A673 (cell line): ENCODE measurements around the gene RNF121. TPM values are rescaled to one million over a fixed set of nuclear protein-coding genes. Genes with fewer than 3 reads are reported as not detected.

ENCODE experiments used
- BruUV-seq: library from RNA; stranded (reverse); fragments of 400-500 nt; replicated peaks from 2 replicates; lab custom pipeline; 2021; lab: Mats Ljungman, UMichigan
- CTCF ChIA-PET: fragments of 300-600 bp; sonication (Branson Sonifier 250); formaldehyde crosslinking; loops from one replicate; lab custom pipeline; 2022; ENCODE audit warnings: antibody characterized with exemption; lab: Charles Lee
- POLR2A ChIA-PET: fragments of 300-600 bp; sonication (Branson Sonifier 250); formaldehyde crosslinking; loops from one replicate; lab custom pipeline; 2022; ENCODE audit warnings: antibody characterized with exemption; ENCODE audit not compliant: low non-redundant PET; lab: Charles Lee
- DNase-seq: peaks from one replicate; pipeline ENCODE4 v3.0.0-alpha.2; 2015; ENCODE audit warnings: low spot score
- H3K27ac ChIP-seq: fragments of 200-600 bp; sonication (generic); 2 replicates; pipeline ENCODE4 v1.5.1; 2016; ENCODE audit warnings: mixed run types, low read depth, mild to moderate bottlenecking, mixed read lengths, antibody characterized with exemption, low read length; ENCODE audit not compliant: poor library complexity, severe bottlenecking
- H3K27me3 ChIP-seq: fragments of 200-600 bp; sonication (generic); replicated peaks from 2 replicates; pipeline ENCODE4 v1.6.1; 2017; ENCODE audit warnings: mixed run types, low read depth, mild to moderate bottlenecking, mixed read lengths, antibody characterized with exemption, low read length; ENCODE audit not compliant: insufficient read depth, poor library complexity
- H3K36me3 ChIP-seq: fragments of 200-600 bp; sonication (generic); 2 replicates; pipeline ENCODE4 v1.6.1; 2016; ENCODE audit warnings: mixed run types, mild to moderate bottlenecking, mixed read lengths, antibody characterized with exemption, low read length; ENCODE audit not compliant: insufficient read depth, poor library complexity, severe bottlenecking
- H3K4me1 ChIP-seq: fragments of 200-600 bp; sonication (generic); 2 replicates; pipeline ENCODE4 v1.6.1; 2017; ENCODE audit warnings: mixed run types, mild to moderate bottlenecking, mixed read lengths, antibody characterized with exemption, low read length; ENCODE audit not compliant: insufficient read depth, poor library complexity, severe bottlenecking
- H3K4me3 ChIP-seq: fragments of 200-600 bp; sonication (generic); 2 replicates; pipeline ENCODE4 v1.5.1; 2016; ENCODE audit warnings: low read depth, mixed run types, mild to moderate bottlenecking, mixed read lengths, low read length; ENCODE audit not compliant: poor library complexity, severe bottlenecking
- H3K9me3 ChIP-seq: fragments of 200-600 bp; sonication (generic); 2 replicates; pipeline ENCODE4 v1.6.1; 2016; ENCODE audit warnings: mixed run types, low read depth, mild to moderate bottlenecking, mixed read lengths, antibody characterized with exemption, low read length; ENCODE audit not compliant: poor library complexity, severe bottlenecking
- CTCF ChIP-seq: fragments of 300-800, 200-600 bp; sonication (generic); conservative IDR thresholded peaks from 2 replicates; pipeline ENCODE4 v1.5.1; 2017; ENCODE audit warnings: low read depth, mild to moderate bottlenecking, antibody characterized with exemption, low read length, moderate library complexity, mixed read lengths
- EZH2 ChIP-seq: fragments of 200-600 bp; sonication (generic); IDR thresholded peaks from 2 replicates; pipeline ENCODE4 v1.6.1; 2017; ENCODE audit warnings: borderline replicate concordance, low read depth, mild to moderate bottlenecking, mixed read lengths, antibody characterized with exemption, low read length; ENCODE audit not compliant: poor library complexity, severe bottlenecking
- intact Hi-C: fragments of 100-400 bp; cut with micrococcal nuclease; formaldehyde crosslinking; loops from one replicate; pipeline ENCODE4 v1.10.0; 2022; ENCODE audit not compliant: unreplicated experiment
- total RNA-seq: library from RNA; stranded (reverse); gene quantifications from 2 replicates; pipeline ENCODE4 v1.2.3, GENCODE V29; 2021

Gene RNF121
- total RNA-seq, 1 experiment from 2014 or later, result 59.1 TPM

DNA sequence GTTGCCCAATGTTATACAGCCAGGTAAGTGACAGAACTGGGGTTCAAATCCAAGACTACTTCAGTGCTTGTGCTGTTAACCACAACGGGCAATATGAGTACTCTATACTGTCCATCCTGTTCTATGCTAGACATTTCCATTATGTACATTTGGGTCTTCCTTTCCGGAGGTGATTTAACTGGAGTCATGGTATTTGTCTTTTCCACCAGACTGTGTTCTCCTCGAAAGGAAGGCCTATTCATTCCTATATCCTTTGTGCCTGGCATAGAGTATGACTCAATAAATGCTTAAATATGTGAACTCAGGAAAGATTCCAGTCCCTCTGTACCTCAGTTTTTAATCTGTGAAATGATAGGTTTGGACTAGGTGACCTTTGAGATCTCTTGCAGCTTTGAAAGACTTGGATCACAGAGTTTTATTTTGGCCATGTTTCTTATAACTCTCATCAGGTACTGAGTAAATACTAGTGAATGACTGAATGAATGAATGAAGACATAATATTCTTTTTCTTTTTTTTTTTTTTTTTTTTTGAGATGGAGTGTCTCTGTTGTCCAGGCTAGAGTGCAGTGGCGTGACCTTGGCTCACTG lies 6.6 kb downstream of the RNF121 start:
- H3K9me3 ChIP-seq, result no peaks in the 10 kb centered on the region
- TF ChIP-seq CTCF, result no peak
- TF ChIP-seq EZH2, result no peak
- no TSS peak for BruUV-seq
- no peak overlapping the region for H3K4me3 ChIP-seq
- CTCF ChIA-PET, result interaction anchor here (0.6 kb wide), 1 partner anchor 243 kb away, joined by 5 read pairs; no protein-coding TSS in a partner anchor
- intact Hi-C loops, result no loop called here
- no peaks in the 10 kb centered on the region for H3K36me3 ChIP-seq
- POLR2A ChIA-PET, result interaction anchor here (0.6 kb wide), 1 partner anchor 16 kb away, joined by 8 read pairs; no protein-coding TSS in a partner anchor
- DNase-seq, result no peak
- H3K4me1 ChIP-seq, result peaks cover 6% of the 10 kb centered on the region
- no peaks in the 10 kb centered on the region for H3K27me3 ChIP-seq
- no peak overlapping the region for H3K27ac ChIP-seq

DNA sequence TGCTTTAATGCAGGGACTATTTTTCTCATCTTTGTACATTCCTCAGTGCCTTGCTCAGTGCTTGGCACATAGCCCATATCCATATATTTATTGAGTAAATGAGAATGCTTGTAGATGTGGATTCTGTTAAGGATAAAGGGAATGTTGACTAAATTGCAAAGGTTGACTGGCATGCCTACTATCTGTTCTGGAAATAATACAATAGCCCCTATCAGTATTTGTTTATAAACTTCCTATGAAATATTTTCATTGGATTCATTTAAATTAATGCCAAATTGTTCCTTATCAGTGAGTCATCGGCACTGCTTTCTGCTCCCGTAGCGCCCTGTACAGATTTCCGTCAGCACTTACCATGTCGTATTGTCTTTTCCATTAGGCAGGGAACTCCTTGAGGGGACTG lies 8.0 kb downstream of the RNF121 start:
- Histone ChIP-seq H3K4me1 (no peaks in the 10 kb centered on the region), H3K27me3 (no peaks in the 10 kb centered on the region), H3K36me3 (no peaks in the 10 kb centered on the region), H3K9me3 (no peaks in the 10 kb centered on the region), H3K4me3 (no peak overlapping the region), H3K27ac (no peak overlapping the region)
- CTCF ChIA-PET, result no interaction called here
- no TSS peak for BruUV-seq
- DNase-seq, result no peak
- TF ChIP-seq CTCF, result no peak
- TF ChIP-seq EZH2, result no peak
- POLR2A ChIA-PET, result no interaction called here
- intact Hi-C loops, result no loop called here

DNA sequence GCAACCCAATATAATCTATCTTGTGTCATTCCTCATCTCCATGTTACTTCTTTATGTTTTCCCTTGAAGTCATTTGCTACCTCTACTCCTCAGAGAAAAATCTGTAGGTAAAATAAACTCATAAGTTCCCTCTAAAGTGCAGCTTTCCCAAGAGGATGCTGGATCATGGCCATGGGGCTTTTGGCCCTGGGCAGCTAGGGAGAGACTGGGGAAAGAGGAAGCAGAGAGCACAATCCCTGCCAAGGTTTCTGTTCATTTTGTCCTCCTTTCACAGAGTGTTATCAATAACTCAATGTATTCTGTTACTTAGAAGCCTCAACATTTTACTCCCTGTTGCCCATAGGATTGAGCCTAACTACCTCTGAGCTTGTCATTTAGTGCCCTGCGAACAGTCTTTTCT lies 9.0 kb downstream of the RNF121 start:
- BruUV-seq, result no TSS peak

More for the DNA sequence above, 9.0 kb downstream of the RNF121 start:
- DNase-seq, result no peak
- intact Hi-C loops, result no loop called here
- Histone ChIP-seq H3K27me3 (no peaks in the 10 kb centered on the region), H3K9me3 (no peaks in the 10 kb centered on the region), H3K27ac (no peak overlapping the region), H3K4me3 (no peak overlapping the region), H3K36me3 (no peaks in the 10 kb centered on the region), H3K4me1 (no peaks in the 10 kb centered on the region)
- TF ChIP-seq CTCF (no peak), EZH2 (no peak)
- POLR2A ChIA-PET, result no interaction called here
- CTCF ChIA-PET, result no interaction called here
